Forelimb muscle (tissue), 1 donor: ENCODE measurements around the gene GLYR1. TPM values are rescaled to one million over a fixed set of nuclear protein-coding genes. Genes with fewer than 3 reads are reported as not detected.

Experiments used
- DNase-seq: peaks from one replicate; pipeline ENCODE4 v3.0.0-alpha.2; 2013; ENCODE audit warnings: low read depth
- polyA plus RNA-seq: library from polyadenylated mRNA; unstranded; fragments of 120-200 nt; gene quantifications from one replicate; pipeline ENCODE4 v1.2.1, GENCODE V29; 2013; ENCODE audit not compliant: insufficient read length

GLYR1 gene
- polyA plus RNA-seq, 1 donor: 46.8 TPM

- DNase-seq: no peak
Observed at GRCh38 chr16:4806280-4806679, 40.8 kb downstream of the GLYR1 start.

- DNase-seq: no peak
Observed at GRCh38 chr16:4805231-4805630, 41.9 kb downstream of the GLYR1 start.

- DNase-seq: no peak
Observed at GRCh38 chr16:4803898-4804762, 43.0 kb downstream of the GLYR1 start.

GRCh38 chr16:4803401-4803844 is 43.7 kb downstream of the GLYR1 start:
- DNase-seq: no peak

GRCh38 chr16:4802659-4803287 is 44.3 kb downstream of the GLYR1 start:
- peak; percentile 74 for DNase-seq

GRCh38 chr16:4801962-4802658 is 45.0 kb downstream of the GLYR1 start, which contains the start of gene ROGDI:
Gene ROGDI (minus strand): TSS chr16:4802633. CDS start chr16:4802571, 62 bp downstream.
- DNase-seq: no peak

GRCh38 chr16:4801051-4801961 is 45.8 kb downstream of the GLYR1 start:
- DNase-seq: no peak

GRCh38 chr16:4800290-4801041 is 46.6 kb downstream of the GLYR1 start:
- no peak for DNase-seq

- no peak for DNase-seq
Observed at GRCh38 chr16:4799171-4799855, 47.8 kb downstream of the GLYR1 start.

GRCh38 chr16:4798456-4798855 is 48.6 kb downstream of the GLYR1 start:
- no peak for DNase-seq

- no peak for DNase-seq
Observed at GRCh38 chr16:4797805-4798252, 49.3 kb downstream of the GLYR1 start.

- DNase-seq: no peak
Observed at GRCh38 chr16:4796982-4797804, 49.9 kb downstream of the GLYR1 start.

GRCh38 chr16:4795828-4796572 is 51.1 kb downstream of the GLYR1 start:
- DNase-seq: no peak

- no peak for DNase-seq
Observed at GRCh38 chr16:4795181-4795827, 51.8 kb downstream of the GLYR1 start, which contains the start of gene SMIM22. Gene SMIM22 (plus strand): TSS chr16:4795369. CDS start chr16:4795735, 366 bp downstream.

GRCh38 chr16:4792951-4793513 is 54.1 kb downstream of the GLYR1 start:
- no peak for DNase-seq

GRCh38 chr16:4790871-4791270 is 56.2 kb downstream of the GLYR1 start:
- DNase-seq: no peak

GRCh38 chr16:4790261-4790660 is 56.8 kb downstream of the GLYR1 start:
- DNase-seq: no peak
